ENCODE data around the gene COPZ1.

The COPZ1 gene

GRCh38 chr12:54368709-54369596 lies 44.0 kb downstream of the COPZ1 start:
- H3K4me3 ChIP-seq (ENCODE audit: low read length), result peak overlapping the region; percentile 40
- no peaks in the 10 kb centered on the region for H3K9me3 ChIP-seq (ENCODE audit: control insufficient read depth, low read depth, low read length)
- peaks cover 32% of the 10 kb centered on the region for H3K27me3 ChIP-seq (ENCODE audit: control insufficient read depth, insufficient read depth, low read length)
- peaks cover 3% of the 10 kb centered on the region for H3K36me3 ChIP-seq (ENCODE audit: control insufficient read depth, low read depth, low read length)
- no peak overlapping the region for H3K27ac ChIP-seq (ENCODE audit: low read length)
- no peaks in the 10 kb centered on the region for H3K4me1 ChIP-seq (ENCODE audit: control insufficient read depth, low read depth, low read length)
- H3K9ac ChIP-seq (ENCODE audit: low read length), result no peak overlapping the region

GRCh38 chr12:54369597-54370131 lies 44.7 kb downstream of the COPZ1 start:
- H3K27me3 ChIP-seq (ENCODE audit: control insufficient read depth, insufficient read depth, low read length), result peaks cover 32% of the 10 kb centered on the region
- peak overlapping the region; percentile 40 for H3K4me3 ChIP-seq (ENCODE audit: low read length)
- H3K4me1 ChIP-seq (ENCODE audit: control insufficient read depth, low read depth, low read length), result no peaks in the 10 kb centered on the region
- no peaks in the 10 kb centered on the region for H3K9me3 ChIP-seq (ENCODE audit: control insufficient read depth, low read depth, low read length)
- no peak overlapping the region for H3K27ac ChIP-seq (ENCODE audit: low read length)
- H3K9ac ChIP-seq (ENCODE audit: low read length), result no peak overlapping the region
- H3K36me3 ChIP-seq (ENCODE audit: control insufficient read depth, low read depth, low read length), result peaks cover 3% of the 10 kb centered on the region

- no peaks in the 10 kb centered on the region for H3K4me1 ChIP-seq (ENCODE audit: control insufficient read depth, low read depth, low read length)
- H3K27ac ChIP-seq (ENCODE audit: low read length), result no peak overlapping the region
- H3K27me3 ChIP-seq (ENCODE audit: control insufficient read depth, insufficient read depth, low read length), result peaks cover 32% of the 10 kb centered on the region
- H3K4me3 ChIP-seq (ENCODE audit: low read length), result peak overlapping the region; percentile 40
- peaks cover 3% of the 10 kb centered on the region for H3K36me3 ChIP-seq (ENCODE audit: control insufficient read depth, low read depth, low read length)
- H3K9ac ChIP-seq (ENCODE audit: low read length), result no peak overlapping the region
- H3K9me3 ChIP-seq (ENCODE audit: control insufficient read depth, low read depth, low read length), result no peaks in the 10 kb centered on the region
These were observed 45.3 kb downstream of the COPZ1 start for GRCh38 chr12:54370171-54370730.

DNA sequence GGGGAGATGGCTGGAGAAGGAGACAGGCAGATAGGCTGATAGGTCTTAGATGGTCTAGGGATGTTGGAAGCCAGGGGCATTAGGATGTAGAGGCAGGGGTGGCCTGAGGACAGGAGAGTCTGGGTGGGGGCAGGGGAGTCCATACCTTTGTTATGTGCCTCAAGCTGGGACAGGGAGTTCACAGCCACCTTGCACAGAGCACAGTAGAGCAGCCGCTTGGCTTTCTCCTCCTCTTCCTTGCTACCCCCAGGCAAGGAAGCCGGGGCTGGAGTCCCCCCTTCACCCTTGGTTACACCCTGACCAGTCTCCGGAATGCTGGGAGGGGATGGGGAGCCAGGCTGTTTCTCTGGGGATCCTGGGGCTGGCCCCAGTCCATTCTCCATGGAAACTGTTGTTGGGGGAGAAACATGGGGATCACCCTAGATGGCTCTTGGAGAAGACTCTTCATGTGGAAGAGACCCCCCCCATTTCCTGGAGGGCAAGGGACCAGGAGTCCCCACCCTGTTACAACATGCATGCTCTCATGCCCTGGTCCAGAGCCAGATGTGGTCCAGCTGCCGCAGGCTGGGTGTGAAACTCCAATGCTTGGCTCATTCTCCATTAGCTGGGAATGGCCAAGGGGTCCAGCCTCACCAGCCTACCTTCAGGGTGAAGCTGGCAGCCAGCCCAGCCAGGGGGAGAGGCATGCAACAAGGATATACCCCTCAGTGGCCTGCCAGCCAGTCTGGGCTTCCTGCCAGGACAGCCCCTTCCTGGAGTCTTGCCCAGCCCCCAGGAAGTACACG lies 46.6 kb downstream of the COPZ1 start:
- no peak overlapping the region for H3K27ac ChIP-seq (ENCODE audit: low read length)

GRCh38 chr12:54372113-54372806 lies 47.3 kb downstream of the COPZ1 start:
- H3K4me1 ChIP-seq (ENCODE audit: control insufficient read depth, low read depth, low read length), result no peaks in the 10 kb centered on the region
- H3K36me3 ChIP-seq (ENCODE audit: control insufficient read depth, low read depth, low read length), result peaks cover 3% of the 10 kb centered on the region
- H3K27me3 ChIP-seq (ENCODE audit: control insufficient read depth, insufficient read depth, low read length), result peaks cover 28% of the 10 kb centered on the region
- no peak overlapping the region for H3K4me3 ChIP-seq (ENCODE audit: low read length)
- H3K9ac ChIP-seq (ENCODE audit: low read length), result no peak overlapping the region
- H3K9me3 ChIP-seq (ENCODE audit: control insufficient read depth, low read depth, low read length), result no peaks in the 10 kb centered on the region
- H3K27ac ChIP-seq (ENCODE audit: low read length), result no peak overlapping the region

More for the DNA sequence above, 46.6 kb downstream of the COPZ1 start:
- Histone ChIP-seq H3K4me1 (ENCODE audit: control insufficient read depth, low read depth, low read length) (no peaks in the 10 kb centered on the region), H3K4me3 (ENCODE audit: low read length) (no peak overlapping the region), H3K9ac (ENCODE audit: low read length) (no peak overlapping the region), H3K9me3 (ENCODE audit: control insufficient read depth, low read depth, low read length) (no peaks in the 10 kb centered on the region), H3K27me3 (ENCODE audit: control insufficient read depth, insufficient read depth, low read length) (peaks cover 32% of the 10 kb centered on the region), H3K36me3 (ENCODE audit: control insufficient read depth, low read depth, low read length) (peaks cover 3% of the 10 kb centered on the region)

GRCh38 chr12:54373649-54374561 lies 49.0 kb downstream of the COPZ1 start:
- Histone ChIP-seq H3K9me3 (ENCODE audit: control insufficient read depth, low read depth, low read length) (no peaks in the 10 kb centered on the region), H3K36me3 (ENCODE audit: control insufficient read depth, low read depth, low read length) (peaks cover 3% of the 10 kb centered on the region), H3K27ac (ENCODE audit: low read length) (no peak overlapping the region), H3K9ac (ENCODE audit: low read length) (no peak overlapping the region), H3K4me1 (ENCODE audit: control insufficient read depth, low read depth, low read length) (peaks cover 5% of the 10 kb centered on the region), H3K27me3 (ENCODE audit: control insufficient read depth, insufficient read depth, low read length) (peaks cover 12% of the 10 kb centered on the region), H3K4me3 (ENCODE audit: low read length) (no peak overlapping the region)

DNA sequence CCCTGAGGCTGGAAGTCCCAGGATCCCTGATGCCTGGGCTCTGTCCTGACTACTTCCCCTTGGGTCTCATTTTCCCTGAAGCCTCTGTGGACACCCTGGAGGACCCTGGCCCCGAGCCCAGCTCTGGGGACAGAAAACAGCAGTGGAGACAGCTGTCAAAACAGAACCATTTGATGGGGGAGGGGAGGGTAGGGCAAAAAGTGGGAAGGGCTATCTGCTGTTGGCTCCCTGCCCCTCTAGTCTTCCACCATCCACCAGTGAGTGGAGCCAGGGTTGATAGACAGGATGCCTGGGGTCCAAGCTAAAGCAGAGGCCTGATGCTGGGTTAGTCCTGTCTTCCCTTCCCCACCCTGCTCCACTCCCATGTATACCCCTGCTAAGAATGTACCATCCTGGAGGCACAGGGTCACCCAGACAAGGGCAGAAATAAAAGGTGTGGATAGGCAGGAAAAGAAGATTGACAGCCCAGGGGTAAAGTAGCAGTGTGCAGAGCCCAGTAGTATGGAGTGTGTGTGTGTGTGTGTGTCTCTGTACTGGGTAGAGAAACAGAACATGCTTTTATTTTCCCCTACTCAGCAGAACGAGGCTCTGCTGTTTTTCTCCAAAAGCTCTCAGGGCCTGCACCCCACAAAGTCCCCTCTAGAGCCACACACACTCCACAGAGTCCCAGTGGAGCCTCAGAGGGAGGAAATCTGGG lies 49.8 kb downstream of the COPZ1 start:
- Histone ChIP-seq H3K27me3 (ENCODE audit: control insufficient read depth, insufficient read depth, low read length) (peaks cover 4% of the 10 kb centered on the region), H3K36me3 (ENCODE audit: control insufficient read depth, low read depth, low read length) (peaks cover 3% of the 10 kb centered on the region), H3K4me1 (ENCODE audit: control insufficient read depth, low read depth, low read length) (peaks cover 9% of the 10 kb centered on the region), H3K9me3 (ENCODE audit: control insufficient read depth, low read depth, low read length) (no peaks in the 10 kb centered on the region), H3K4me3 (ENCODE audit: low read length) (no peak overlapping the region), H3K27ac (ENCODE audit: low read length) (no peak overlapping the region), H3K9ac (ENCODE audit: low read length) (no peak overlapping the region)

GRCh38 chr12:54375259-54375579 lies 50.3 kb downstream of the COPZ1 start:
- peaks cover 12% of the 10 kb centered on the region for H3K4me1 ChIP-seq (ENCODE audit: control insufficient read depth, low read depth, low read length)

DNA sequence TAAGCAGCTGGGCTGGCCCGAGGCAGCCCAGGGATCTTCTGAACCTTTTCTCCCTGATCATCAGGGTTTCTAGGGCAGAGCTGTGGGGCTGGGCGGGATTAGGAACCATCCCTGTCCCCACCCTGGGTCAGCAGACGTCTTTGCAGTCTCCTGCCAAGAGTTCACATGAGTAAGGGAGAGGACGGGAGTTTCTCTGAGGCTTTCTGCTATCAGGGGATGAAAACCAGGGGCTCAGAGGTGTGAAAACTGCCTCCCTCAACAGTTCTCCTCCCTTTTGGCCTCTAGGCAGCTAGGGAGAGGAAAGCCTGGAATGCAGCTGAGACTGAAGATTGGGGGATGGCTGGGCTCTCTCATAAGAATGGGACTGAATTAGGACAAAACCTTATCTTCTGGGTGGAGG lies 51.7 kb downstream of the COPZ1 start:
- H3K4me3 ChIP-seq (ENCODE audit: low read length), result no peak overlapping the region
- H3K27ac ChIP-seq (ENCODE audit: low read length), result no peak overlapping the region
- H3K4me1 ChIP-seq (ENCODE audit: control insufficient read depth, low read depth, low read length), result peaks cover 12% of the 10 kb centered on the region
- no peaks in the 10 kb centered on the region for H3K9me3 ChIP-seq (ENCODE audit: control insufficient read depth, low read depth, low read length)
- no peaks in the 10 kb centered on the region for H3K27me3 ChIP-seq (ENCODE audit: control insufficient read depth, insufficient read depth, low read length)
- H3K9ac ChIP-seq (ENCODE audit: low read length), result no peak overlapping the region
- peaks cover 3% of the 10 kb centered on the region for H3K36me3 ChIP-seq (ENCODE audit: control insufficient read depth, low read depth, low read length)

More at GRCh38 chr12:54375259-54375579, 50.3 kb downstream of the COPZ1 start:
- Histone ChIP-seq H3K9ac (ENCODE audit: low read length) (no peak overlapping the region), H3K9me3 (ENCODE audit: control insufficient read depth, low read depth, low read length) (no peaks in the 10 kb centered on the region), H3K27ac (ENCODE audit: low read length) (no peak overlapping the region), H3K36me3 (ENCODE audit: control insufficient read depth, low read depth, low read length) (peaks cover 3% of the 10 kb centered on the region), H3K27me3 (ENCODE audit: control insufficient read depth, insufficient read depth, low read length) (no peaks in the 10 kb centered on the region), H3K4me3 (ENCODE audit: low read length) (no peak overlapping the region)

GRCh38 chr12:54377007-54377406 lies 52.1 kb downstream of the COPZ1 start:
- peaks cover 12% of the 10 kb centered on the region for H3K4me1 ChIP-seq (ENCODE audit: control insufficient read depth, low read depth, low read length)
- H3K27ac ChIP-seq (ENCODE audit: low read length), result no peak overlapping the region
- H3K36me3 ChIP-seq (ENCODE audit: control insufficient read depth, low read depth, low read length), result peaks cover 3% of the 10 kb centered on the region
- H3K9me3 ChIP-seq (ENCODE audit: control insufficient read depth, low read depth, low read length), result no peaks in the 10 kb centered on the region
- H3K27me3 ChIP-seq (ENCODE audit: control insufficient read depth, insufficient read depth, low read length), result no peaks in the 10 kb centered on the region
- no peak overlapping the region for H3K9ac ChIP-seq (ENCODE audit: low read length)
- H3K4me3 ChIP-seq (ENCODE audit: low read length), result no peak overlapping the region
